ENCODE measurements around the gene NUP54.

DNA sequence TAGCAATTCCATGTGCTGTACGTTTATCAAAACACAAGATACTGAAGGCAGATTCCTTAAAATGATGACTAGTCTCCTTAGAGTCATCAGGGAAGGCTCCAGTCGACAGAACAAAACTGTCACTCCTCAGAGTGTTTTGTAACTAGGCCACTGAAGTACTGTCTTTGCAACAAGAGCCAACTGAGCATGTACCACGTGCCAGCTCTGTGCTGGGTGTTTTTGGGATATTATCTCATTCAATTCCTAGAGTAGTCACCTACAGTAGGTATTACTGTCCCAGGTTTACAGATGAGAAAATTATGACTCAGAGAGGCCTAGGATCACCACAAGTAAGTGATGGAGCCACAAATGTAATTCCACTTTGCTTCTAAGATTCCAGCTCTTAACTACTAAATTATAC lies 18.3 kb upstream of the NUP54 start:
- TF ChIP-seq CTCF (conservative IDR thresholded peaks at IDR 0.05; ENCODE audit: low read depth, low read length) (no peak), EZH2 (IDR thresholded peaks at IDR 0.05; ENCODE audit: borderline replicate concordance, low read depth, low read length, poor library complexity, severe bottlenecking) (no peak)

Data from A673 (cell line).